Stomach (tissue), 4 donors: ENCODE results near the gene GPC5.

Source experiments
- CTCF ChIP-seq, 7 experiments: fragments of 450-650 bp in 4 of 7; fragments of 200-600 bp in 3 of 7; sonication (generic) in 3 of 7; IDR thresholded peaks; one replicate each; pipeline ENCODE4 v1.5.1; 2016 to 2019; ENCODE audit warnings: antibody characterized with exemption in 7 of 7, control low read depth in 2 of 7, mild to moderate bottlenecking in 1 of 7
- POLR2A ChIP-seq, 4 donors: fragments of 450-650 bp; IDR thresholded peaks; one replicate each; pipeline ENCODE4 v1.6.1; 2016; ENCODE audit warnings: antibody characterized with exemption in 4 of 4, control low read depth in 2 of 4, mild to moderate bottlenecking in 1 of 4, moderate library complexity in 1 of 4
- POLR2AphosphoS5 ChIP-seq, 3 donors: sonication (generic); formaldehyde crosslinking; IDR thresholded peaks; one replicate each; pipeline ENCODE4 v1.6.1; 2016; ENCODE audit warnings: antibody characterized with exemption in 3 of 3

DNA sequence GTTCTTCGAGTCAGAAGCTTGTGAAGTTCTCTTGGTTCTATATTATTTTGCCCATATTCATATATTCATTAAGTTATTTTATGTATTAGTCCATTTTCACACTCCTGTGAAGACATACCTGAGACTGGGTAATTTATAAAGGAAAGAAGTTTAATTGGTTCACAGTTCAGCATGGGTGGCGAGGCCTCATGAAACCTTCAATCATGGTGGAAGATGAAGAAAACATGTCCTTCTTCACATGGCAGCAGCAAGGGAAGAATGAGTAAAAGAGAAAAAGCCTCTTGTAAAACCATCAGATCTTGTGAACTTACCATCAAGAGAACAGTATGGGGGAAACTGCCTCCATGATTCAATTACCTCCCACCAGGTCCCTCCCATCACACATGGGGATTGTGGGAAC lies 182.3 kb downstream of the GPC5 start:
- TF ChIP-seq CTCF (IDR thresholded peaks at IDR 0.05) (no peak), POLR2A (IDR thresholded peaks at IDR 0.05) (no peak), POLR2AphosphoS5 (IDR thresholded peaks at IDR 0.05) (no peak)
